Activated CD4-positive, CD25-positive, alpha-beta regulatory T cell treated with anti-CD3 and anti-CD28 coated beads, Interleukin-2, amount 50 U/mL, for 24 hours (primary cell): ENCODE data around the gene RAD51AP1.

Source experiments
- ATAC-seq, 2 donors: fragments of 150-1000 bp; cut with Tn5 transposase; one replicate each; pipeline ENCODE4 v1.10.0; 2021; ENCODE audit warnings: mild to moderate bottlenecking in 1 of 2, moderate library complexity in 1 of 2

The RAD51AP1 gene

DNA sequence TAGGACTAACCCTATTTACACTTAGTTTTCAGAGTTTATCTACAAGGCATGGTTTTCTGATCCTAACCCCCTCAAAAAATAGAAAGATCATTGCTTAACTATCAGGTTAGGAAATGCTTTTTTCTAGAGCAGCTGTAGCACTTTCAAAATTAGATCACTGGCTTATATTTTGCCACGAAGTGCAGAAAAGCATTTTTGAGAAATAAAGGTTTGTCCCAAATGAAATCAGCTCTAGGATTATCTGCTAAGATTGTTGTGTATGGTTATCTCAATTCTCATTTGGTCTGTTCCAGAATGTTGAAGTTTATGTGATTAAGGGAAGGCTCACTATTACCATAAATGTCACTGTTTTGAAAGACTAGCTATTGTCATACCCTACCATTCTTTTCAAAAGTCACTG lies 13.5 kb downstream of the RAD51AP1 start:
- no peak for ATAC-seq

- ATAC-seq, result no peak
Measured at GRCh38 chr12:4553943-4554342, 15.3 kb downstream of the RAD51AP1 start.

DNA sequence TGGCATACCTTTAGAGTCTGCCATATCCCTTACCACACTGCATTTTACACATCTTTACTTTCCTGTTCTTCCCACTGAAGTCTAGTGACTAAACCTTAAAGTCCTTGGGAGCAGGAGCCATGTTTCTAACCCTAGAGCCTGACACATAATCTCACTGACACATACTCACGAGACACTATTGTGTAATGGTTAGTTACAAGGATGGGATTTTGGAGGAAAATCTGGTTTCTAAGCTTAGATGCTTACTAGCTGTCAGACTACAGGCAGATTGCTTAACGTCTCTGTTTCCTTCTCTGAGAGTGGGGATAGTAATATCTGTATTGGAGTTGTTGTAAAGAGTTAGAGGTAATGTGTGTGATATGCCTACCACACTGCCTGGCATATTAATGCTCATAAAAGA lies 17.1 kb downstream of the RAD51AP1 start:
- ATAC-seq, result no peak

GRCh38 chr12:4556735-4557530 lies 18.2 kb downstream of the RAD51AP1 start:
- no peak for ATAC-seq

- no peak for ATAC-seq
Measured at GRCh38 chr12:4557586-4557985, 18.9 kb downstream of the RAD51AP1 start.

DNA sequence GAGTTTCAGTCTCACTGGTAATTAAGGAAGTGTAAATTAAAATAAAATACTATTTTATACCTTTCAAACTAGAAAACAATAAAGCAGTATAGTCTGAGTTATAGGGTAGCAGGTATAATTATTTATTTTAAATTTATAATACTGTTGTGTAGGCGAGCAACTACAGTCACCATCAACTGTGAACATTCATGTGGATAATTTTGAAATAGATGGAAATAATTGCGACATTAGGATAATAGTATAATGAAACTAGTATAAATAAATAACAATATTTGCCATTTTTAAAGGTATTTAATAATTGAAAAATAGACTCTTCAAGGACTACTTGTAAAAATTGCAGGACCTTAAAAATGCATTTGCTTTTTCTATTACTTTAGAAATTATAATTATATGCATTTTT lies 19.5 kb downstream of the RAD51AP1 start:
- ATAC-seq, result no peak

GRCh38 chr12:4562034-4562657 lies 23.5 kb downstream of the RAD51AP1 start, which contains the start of gene DYRK4:
TSS of gene DYRK4 (plus strand) at chr12:4562208. CDS start at chr12:4562246, 38 bp downstream.
- no peak for ATAC-seq

GRCh38 chr12:4563336-4563735 lies 24.6 kb downstream of the RAD51AP1 start:
- ATAC-seq, result no peak

DNA sequence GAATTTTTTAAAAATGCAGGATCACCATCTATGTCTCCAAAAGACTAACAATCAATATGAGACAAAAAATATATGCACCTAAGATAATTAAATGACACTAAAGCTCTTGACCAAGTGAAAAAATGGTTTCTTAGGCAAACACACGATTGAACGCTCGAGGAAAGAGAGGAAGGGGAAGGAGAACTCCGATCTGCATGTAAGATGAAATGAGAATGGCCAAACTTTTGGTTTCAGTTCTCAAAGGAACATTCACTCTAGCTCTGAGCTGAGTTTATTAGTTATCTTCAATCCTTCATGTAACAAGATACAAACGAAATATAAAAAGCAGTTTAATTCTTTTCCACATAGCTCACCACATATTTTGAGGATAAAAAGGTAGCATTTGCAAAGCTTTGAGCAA lies 26.1 kb downstream of the RAD51AP1 start:
- no peak for ATAC-seq

DNA sequence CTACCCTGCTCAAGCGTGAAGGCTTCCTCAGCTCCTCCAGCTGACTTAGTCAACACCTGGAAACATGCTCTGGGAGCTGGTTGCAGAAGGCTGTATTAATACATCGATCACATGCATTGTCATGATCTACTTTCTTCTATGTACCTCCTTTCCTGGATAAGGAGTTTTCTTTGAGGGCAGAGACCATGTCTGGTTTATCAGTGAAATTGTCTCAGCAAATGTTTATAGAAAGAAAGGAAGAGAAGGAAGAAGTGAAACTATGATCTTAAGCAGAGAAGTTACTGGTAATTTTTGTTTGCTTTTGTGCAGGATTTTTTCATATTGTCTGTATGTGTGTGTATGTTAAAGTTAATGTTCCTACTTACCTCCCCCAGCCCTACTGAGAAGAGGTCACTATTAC lies 27.8 kb downstream of the RAD51AP1 start:
- ATAC-seq, result no peak

DNA sequence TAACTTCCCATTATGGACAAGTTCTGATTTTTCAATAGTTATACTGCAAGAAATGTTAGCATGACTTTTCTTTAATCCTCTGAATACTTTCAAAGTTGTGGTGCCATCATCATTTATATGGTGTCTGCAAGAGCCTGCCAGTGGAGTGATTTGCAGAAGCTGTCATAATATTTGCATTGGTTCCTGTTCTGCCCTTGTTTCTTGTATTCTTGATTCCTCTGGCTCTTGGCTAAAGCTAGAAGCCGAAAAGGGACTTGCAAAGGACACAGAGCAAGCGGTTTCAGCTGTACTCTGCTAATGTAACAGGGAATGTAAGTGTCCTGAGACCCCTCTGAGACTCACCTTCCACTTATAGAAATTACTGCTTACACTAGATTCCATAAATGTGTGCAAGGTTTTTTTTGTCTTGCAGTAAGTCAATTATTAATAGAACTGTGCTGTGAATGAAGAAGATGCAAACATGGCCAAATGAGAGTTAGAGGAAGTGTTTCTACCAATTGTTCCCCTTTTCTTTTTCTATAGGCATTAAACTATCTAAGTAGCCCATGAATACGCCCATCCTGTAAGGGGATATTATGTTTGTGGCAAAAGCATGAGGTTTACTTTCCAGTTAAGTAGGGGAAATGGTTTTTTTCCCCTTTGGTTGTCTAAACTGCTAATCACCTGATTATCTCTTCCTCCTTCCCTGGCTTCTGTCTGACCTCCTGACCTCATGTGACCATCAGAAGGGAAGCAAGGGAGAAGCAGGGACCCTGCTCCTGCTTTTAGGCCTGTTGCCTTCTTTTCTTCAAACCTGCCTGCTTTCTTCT lies 28.6 kb downstream of the RAD51AP1 start:
- peak in 1 of 2 donors; percentile 17 for ATAC-seq

GRCh38 chr12:4569261-4569660 lies 30.6 kb downstream of the RAD51AP1 start:
- ATAC-seq, result no peak

DNA sequence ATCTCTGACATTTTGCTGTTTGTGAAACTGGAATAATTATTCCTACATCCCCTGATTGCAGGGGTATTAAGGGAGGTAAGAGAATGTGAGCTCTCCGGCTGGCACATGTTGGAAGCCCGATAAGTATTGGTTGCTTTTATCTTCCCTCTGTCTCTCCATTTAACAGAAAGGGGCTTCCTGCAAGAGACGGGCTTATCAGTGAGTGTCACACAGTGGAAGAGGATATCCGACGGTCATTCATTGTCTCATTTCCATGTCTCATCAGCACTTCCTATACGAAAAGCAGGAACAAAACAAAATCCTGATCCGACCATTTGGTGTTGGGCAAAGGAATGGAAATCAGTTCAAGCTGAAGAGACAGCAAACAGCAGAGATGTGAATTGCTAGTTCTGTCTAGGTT lies 34.0 kb downstream of the RAD51AP1 start:
- ATAC-seq, result no peak

GRCh38 chr12:4579305-4580102 lies 40.8 kb downstream of the RAD51AP1 start:
- no peak for ATAC-seq

- ATAC-seq, result no peak
Measured at GRCh38 chr12:4580281-4580688, 41.6 kb downstream of the RAD51AP1 start.

DNA sequence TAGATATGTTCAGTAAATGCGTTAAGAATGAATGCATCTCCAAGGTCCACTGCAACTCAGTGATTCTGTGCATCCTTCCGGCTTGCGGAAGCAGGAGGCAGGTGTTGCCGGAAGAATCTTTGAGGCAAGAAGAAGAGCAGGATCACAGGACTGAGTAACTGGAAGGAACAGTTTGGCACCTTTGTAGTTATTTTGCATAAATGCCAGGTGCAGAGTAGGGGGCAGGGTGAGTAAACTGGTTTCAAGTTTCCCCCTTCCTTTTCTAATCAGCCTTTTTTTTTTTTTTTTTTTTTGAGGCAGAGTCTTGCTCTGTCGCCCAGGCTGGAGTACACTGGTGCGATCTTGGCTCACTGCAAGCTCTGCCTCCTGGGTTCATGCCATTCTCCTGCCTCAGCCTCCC lies 45.6 kb downstream of the RAD51AP1 start:
- no peak for ATAC-seq

- no peak for ATAC-seq
Measured at GRCh38 chr12:4584896-4585295, 46.2 kb downstream of the RAD51AP1 start.

GRCh38 chr12:4586500-4586899 lies 47.8 kb downstream of the RAD51AP1 start:
- no peak for ATAC-seq

- no peak for ATAC-seq
Measured at GRCh38 chr12:4587108-4587507, 48.4 kb downstream of the RAD51AP1 start.

DNA sequence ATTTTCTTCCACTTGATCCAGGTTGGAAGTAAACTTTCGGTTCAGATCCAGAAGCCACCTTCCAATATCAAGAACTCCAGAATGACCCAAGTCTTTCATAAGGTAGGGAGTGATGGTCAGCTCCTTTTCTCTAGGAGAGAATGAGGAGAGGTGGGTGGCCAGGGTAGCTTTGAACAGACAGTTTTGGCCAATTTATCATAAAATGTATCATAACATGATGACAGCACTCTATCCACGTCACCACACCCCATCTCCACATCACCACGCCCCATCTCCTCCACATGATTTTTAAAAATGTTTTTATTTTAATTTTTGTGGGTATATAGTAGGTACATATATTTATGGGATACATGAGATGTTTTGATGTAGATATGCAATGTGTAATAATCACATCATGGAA lies 50.2 kb downstream of the RAD51AP1 start:
- ATAC-seq, result no peak

- ATAC-seq, result no peak
Measured at GRCh38 chr12:4589941-4590340, 51.3 kb downstream of the RAD51AP1 start.

GRCh38 chr12:4591180-4591687 lies 52.5 kb downstream of the RAD51AP1 start:
- ATAC-seq, result no peak
